ENCODE results near the gene CCSER1.
"Not testable (repeated sequence)": the region's sequence is repeated elsewhere in the genome, so short reads cannot be mapped to it uniquely, and the experiment has no call there.

CCSER1 gene

DNA sequence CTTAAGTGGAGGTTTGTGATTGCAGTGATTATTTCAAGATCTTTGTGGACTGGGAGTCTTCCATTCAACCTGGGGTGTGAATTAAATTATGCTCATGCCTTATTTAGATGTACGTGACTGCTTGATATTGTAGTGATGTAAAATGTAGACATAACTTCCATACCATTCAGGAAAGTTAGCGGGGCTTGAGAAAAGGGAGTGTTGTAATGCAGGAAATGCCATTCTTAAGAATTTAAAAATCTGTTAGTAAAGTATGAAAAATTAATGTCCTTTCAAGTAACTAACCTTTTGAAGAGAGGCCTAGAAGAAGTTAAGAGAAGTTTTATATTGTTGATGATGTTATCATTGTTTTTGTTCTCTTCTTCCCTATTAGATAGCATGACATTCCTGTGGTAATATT is 318.2 kb downstream of the CCSER1 start:
- DNase-seq (ENCODE audit: low read depth) = no peak

DNA sequence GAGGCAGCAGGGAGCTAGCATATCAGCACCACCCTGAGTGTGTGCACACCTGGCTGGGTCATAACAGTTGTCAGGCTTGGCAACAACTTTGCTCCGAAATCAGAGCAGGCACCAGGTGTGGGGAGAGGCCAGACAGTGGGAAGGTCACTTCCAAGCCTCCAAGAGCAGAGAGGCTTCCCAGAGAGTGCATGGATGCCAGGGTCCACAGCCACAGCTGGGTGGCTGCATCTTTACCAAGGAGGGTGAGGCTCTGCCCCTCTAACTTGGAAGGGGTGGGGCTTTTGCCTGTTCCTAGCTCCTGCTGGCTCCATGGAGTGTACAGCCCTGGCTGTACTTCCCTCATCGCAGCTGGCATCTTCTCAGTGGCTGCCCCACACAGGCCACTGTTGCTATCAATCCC is 322.4 kb downstream of the CCSER1 start:
- no peak for DNase-seq (ENCODE audit: low read depth)

DNA sequence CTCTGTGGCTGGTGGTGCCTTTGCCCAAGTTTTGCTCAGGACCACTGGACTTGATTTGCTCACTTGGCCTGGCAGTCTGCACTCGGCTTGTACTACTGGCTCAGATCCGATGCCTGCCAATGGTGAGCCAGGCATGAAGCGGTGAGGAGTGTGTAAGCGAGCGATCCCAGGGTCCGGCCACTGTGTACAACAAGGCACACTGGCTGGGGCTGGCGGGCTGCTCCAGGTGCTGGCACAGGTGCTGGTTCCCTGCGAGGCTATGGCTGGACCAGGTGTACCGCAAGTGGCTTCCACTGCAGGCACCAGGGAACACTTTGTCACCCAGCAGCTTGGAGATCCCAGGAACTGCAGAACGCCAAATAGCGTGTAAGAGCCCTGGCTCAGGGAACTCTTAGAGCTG is 329.7 kb downstream of the CCSER1 start:
- no peak for DNase-seq (ENCODE audit: low read depth)

- DNase-seq (ENCODE audit: low read depth) = no peak
These were observed 330.6 kb downstream of the CCSER1 start for GRCh38 chr4:90457817-90458216.

DNA sequence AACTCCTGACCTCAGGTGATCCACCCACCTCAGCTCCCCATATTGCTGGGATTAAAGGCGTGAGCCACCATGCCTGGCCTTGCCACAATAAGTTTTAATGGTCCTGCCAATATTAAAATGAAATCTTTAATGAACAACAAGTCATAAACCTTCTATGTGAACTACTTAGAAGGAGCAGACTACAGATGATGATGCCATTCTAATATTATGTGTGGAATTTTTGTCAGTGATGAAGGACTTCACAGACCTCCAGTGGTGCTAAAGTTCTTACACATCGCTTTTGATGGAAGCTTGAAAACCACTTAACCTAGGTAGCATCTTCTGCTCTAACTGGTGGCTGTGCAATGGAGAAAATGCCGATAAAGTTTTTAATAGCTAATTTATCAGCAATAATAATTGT is 331.4 kb downstream of the CCSER1 start:
- DNase-seq (ENCODE audit: low read depth) = no peak

DNA sequence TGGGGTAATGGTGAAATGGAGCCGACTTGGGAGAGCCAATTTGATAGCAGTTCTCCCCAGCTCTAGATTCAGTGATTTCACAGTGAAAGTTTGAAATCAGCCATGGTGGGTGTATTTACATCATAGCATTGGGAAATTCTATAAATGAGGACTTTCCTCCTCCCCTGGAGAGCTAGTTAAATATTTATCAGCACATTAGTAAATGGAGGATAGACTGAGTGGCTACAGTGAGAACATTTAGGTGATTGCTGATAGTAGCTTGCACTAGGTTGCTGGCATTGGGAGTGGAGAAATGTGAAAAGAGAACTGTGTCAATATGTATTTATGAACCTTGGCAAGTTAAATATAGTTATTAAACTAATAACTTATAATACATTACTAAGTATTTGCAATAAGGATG is 347.3 kb downstream of the CCSER1 start:
- DNase-seq (ENCODE audit: low read depth) = no peak

DNA sequence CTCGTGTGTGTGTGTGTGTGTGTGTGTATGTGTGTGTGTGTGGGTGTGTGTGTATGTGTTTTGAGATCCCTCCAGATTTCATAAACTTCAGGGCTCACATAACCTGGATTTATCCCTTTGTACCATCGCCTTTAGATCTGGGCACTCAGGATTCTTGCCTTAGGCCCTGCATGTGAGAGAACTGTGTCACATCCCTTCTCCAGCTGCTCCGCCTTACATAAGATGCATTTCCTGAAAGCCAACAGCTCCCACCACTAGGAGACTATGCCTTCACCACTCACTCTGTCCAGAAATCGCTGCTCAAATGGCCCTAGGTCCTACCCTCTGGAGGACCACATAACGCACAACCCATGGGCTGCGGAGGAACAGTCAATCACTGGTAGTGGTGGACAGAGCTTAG is 348.8 kb downstream of the CCSER1 start:
- no peak for DNase-seq (ENCODE audit: low read depth)

- DNase-seq (ENCODE audit: low read depth) = no peak
These were observed 349.4 kb downstream of the CCSER1 start for GRCh38 chr4:90476586-90476985.

DNA sequence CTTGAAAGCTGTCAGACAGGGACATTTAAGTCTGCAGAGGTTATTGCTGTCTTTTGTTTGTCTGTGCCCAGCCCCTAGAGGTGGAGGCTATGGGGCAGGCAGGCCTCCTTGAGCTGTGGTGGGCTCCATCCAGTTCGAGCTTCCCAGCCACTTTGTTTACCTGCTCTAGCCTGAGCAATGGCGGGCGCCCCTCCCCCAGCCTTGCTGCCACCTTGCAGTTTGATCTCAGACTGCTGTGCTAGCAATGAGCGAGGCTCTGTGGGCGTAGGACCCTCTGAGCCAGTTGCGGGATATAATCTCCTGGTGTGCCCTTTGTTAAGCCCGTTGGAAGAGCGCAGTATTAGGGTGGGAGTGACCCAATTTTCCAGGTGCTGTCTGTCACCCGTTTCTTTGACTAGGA is 357.7 kb downstream of the CCSER1 start:
- DNase-seq (ENCODE audit: low read depth) = not testable (repeated sequence)

GRCh38 chr4:90486346-90486745 is 359.2 kb downstream of the CCSER1 start:
- no peak for DNase-seq (ENCODE audit: low read depth)

GRCh38 chr4:90495211-90495610 is 368.0 kb downstream of the CCSER1 start:
- DNase-seq (ENCODE audit: low read depth) = no peak

DNA sequence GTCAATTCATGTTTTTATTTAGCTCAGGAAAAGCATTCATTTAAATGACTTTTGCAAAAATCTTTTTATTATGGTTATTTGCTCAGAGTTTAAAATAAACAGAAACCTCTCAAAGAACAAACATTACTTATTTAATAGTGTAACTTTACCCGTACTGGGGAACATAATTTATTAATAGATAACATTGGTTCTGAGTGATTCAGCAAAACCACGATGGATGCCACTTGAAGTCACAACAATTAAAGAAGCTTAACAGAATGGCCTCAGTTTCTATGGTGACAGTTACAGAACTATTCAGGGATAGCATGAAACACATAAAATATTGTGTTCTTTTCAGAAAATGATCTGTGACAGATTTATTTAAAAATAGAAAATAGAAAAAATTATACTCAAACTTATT is 368.7 kb downstream of the CCSER1 start:
- DNase-seq (ENCODE audit: low read depth) = no peak

GRCh38 chr4:90498175-90498574 is 371.0 kb downstream of the CCSER1 start:
- DNase-seq (ENCODE audit: low read depth) = no peak

- DNase-seq (ENCODE audit: low read depth) = no peak
These were observed 376.5 kb downstream of the CCSER1 start for GRCh38 chr4:90503677-90504076.

- DNase-seq (ENCODE audit: low read depth) = no peak
These were observed 388.0 kb downstream of the CCSER1 start for GRCh38 chr4:90515191-90515590.

- no peak for DNase-seq (ENCODE audit: low read depth)
These were observed 401.4 kb downstream of the CCSER1 start for GRCh38 chr4:90528551-90528950.

DNA sequence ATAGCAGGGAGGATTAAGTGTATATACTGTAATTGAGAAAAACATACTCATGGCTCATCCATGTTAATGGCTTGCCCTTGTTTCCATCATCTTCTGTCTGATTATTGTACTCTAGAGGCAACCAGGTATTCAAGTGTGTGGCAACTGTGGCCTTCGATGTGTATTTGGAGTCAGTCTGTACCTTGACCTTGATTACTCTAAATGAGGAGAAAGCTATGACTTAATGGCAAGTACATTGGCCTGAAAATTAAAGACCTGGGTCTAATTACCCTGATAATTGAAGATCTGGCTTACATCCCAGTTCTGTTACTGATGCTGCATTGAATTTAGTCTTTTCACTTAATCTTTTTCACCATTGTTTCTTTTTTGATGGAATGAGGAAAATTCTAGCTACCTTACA is 409.2 kb downstream of the CCSER1 start:
- no peak for DNase-seq (ENCODE audit: low read depth)

DNA sequence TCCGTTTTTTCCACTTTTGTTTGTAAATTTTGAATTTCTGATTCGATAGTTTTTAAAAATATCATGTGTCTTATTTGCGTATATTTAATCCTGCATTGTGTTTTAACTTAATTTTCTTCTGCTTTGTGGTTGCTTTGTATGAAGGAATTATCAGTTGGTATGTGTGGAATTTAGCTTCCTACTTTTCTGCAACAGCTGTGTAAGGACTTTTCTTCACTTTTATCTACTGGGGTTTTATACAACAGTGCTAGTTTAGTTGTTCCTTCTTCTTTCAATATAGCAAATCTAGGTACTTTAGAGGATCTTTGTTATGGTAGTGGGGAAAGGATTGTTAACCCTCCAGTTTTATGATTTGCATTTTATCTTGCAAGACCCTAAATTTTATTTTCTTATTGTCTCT is 410.3 kb downstream of the CCSER1 start:
- no peak for DNase-seq (ENCODE audit: low read depth)

GRCh38 chr4:90540536-90540935 is 413.3 kb downstream of the CCSER1 start:
- no peak for DNase-seq (ENCODE audit: low read depth)

GRCh38 chr4:90542216-90542615 is 415.0 kb downstream of the CCSER1 start:
- no peak for DNase-seq (ENCODE audit: low read depth)

- DNase-seq (ENCODE audit: low read depth) = no peak
These were observed 416.4 kb downstream of the CCSER1 start for GRCh38 chr4:90543419-90544170.

- DNase-seq (ENCODE audit: low read depth) = no peak
These were observed 417.4 kb downstream of the CCSER1 start for GRCh38 chr4:90544532-90545045.

GRCh38 chr4:90545380-90545779 is 418.2 kb downstream of the CCSER1 start:
- no peak for DNase-seq (ENCODE audit: low read depth)

GRCh38 chr4:90546114-90546513 is 418.9 kb downstream of the CCSER1 start:
- no peak for DNase-seq (ENCODE audit: low read depth)

Data from activated T-cell treated with anti-CD3 and anti-CD28 coated beads for 24 hours (primary cell).